HEK293T (cell line): ENCODE measurements around the gene KIFBP.

Experiments used
- CTCF ChIA-PET: fragments of 350-600 bp; formaldehyde crosslinking; extraction: SDS; loops from one replicate; lab custom pipeline; 2021; ENCODE audit warnings: antibody characterized with exemption, inconsistent platforms; lab: Yijun Ruan, JAX
- POLR2A ChIA-PET: fragments of 350-600 bp; formaldehyde crosslinking; extraction: SDS; loops from one replicate; lab custom pipeline; 2020; ENCODE audit warnings: antibody characterized with exemption, inconsistent platforms; lab: Yijun Ruan, JAX
- DNase-seq: peaks from one replicate; pipeline ENCODE4 v3.0.0; 2012; ENCODE audit warnings: mixed read lengths; ENCODE audit errors: extremely low spot score
- ARNT ChIP-seq: fragments of 450-650 bp; IDR thresholded peaks from 2 replicates; pipeline ENCODE4 v1.6.1; 2017; ENCODE audit warnings: mild to moderate bottlenecking
- BHLHE40 ChIP-seq: fragments of 450-650 bp; IDR thresholded peaks from 2 replicates; pipeline ENCODE4 v1.6.1; 2016; ENCODE audit warnings: mild to moderate bottlenecking, moderate library complexity, borderline replicate concordance
- CTBP1 ChIP-seq: fragments of 450-650 bp; IDR thresholded peaks from 2 replicates; pipeline ENCODE4 v1.6.1; 2016; ENCODE audit warnings: borderline replicate concordance
- ELF4 ChIP-seq: fragments of 450-650 bp; IDR thresholded peaks from 2 replicates; pipeline ENCODE4 v1.6.1; 2017; ENCODE audit warnings: antibody characterized with exemption
- FOXA1 ChIP-seq: fragments of 450-650 bp; IDR thresholded peaks from 2 replicates; pipeline ENCODE4 v1.6.1; 2016; ENCODE audit warnings: mild to moderate bottlenecking
- FOXK2 ChIP-seq: fragments of 450-650 bp; IDR thresholded peaks from 2 replicates; pipeline ENCODE4 v1.6.1; 2016; ENCODE audit warnings: mild to moderate bottlenecking
- FOXM1 ChIP-seq: fragments of 450-650 bp; IDR thresholded peaks from 2 replicates; pipeline ENCODE4 v1.6.1; 2017; ENCODE audit warnings: mild to moderate bottlenecking, borderline replicate concordance
- HDGF ChIP-seq: fragments of 450-650 bp; IDR thresholded peaks from 2 replicates; pipeline ENCODE4 v1.6.1; 2017; ENCODE audit warnings: antibody characterized with exemption, borderline replicate concordance
- L3MBTL2 ChIP-seq: fragments of 450-650 bp; conservative IDR thresholded peaks from 2 replicates; pipeline ENCODE4 v1.6.1; 2016; ENCODE audit warnings: mild to moderate bottlenecking
- LEF1 ChIP-seq: fragments of 450-650 bp; IDR thresholded peaks from 2 replicates; pipeline ENCODE4 v1.6.1; 2017; ENCODE audit warnings: mild to moderate bottlenecking, borderline replicate concordance
- NFRKB ChIP-seq: fragments of 450-650 bp; IDR thresholded peaks from 2 replicates; pipeline ENCODE4 v1.6.1; 2016; ENCODE audit warnings: mild to moderate bottlenecking, moderate library complexity
- PKNOX1 ChIP-seq: fragments of 450-650 bp; IDR thresholded peaks from 2 replicates; pipeline ENCODE4 v1.6.1; 2016
- SP1 ChIP-seq: fragments of 450-650 bp; IDR thresholded peaks from 2 replicates; pipeline ENCODE4 v1.6.1; 2017
- SUZ12 ChIP-seq: fragments of 450-650 bp; IDR thresholded peaks from 2 replicates; pipeline ENCODE4 v1.6.1; 2016; ENCODE audit warnings: mild to moderate bottlenecking
- TARDBP ChIP-seq: fragments of 450-650 bp; IDR thresholded peaks from 2 replicates; pipeline ENCODE4 v1.6.1; 2016
- ZNF384 ChIP-seq: fragments of 450-650 bp; IDR thresholded peaks from 2 replicates; pipeline ENCODE4 v1.6.1; 2016

KIFBP gene

DNA sequence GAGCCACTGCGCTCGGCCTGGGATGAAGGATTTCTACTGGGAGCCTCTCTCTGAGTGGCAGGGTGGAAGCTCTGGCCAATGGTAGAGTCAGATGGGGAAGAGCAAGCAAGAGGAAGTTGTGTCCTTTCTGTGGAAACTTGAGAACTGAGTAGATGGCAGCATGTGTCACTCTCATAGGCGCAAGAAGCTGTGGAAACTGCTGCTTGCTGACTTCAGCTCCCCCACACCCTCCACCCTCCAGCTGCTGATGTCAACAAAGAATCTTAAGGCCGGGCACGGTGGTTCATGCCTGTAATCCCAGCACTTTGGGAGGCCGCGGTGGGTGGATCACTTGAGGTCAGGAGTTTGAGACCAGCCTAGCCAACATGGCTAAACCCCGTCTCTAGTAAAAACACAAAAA, 59.5 kb downstream of the KIFBP start:
- TF ChIP-seq SP1 (no peak), CTBP1 (no peak), FOXM1 (no peak), PKNOX1 (no peak), SUZ12 (no peak), HDGF (no peak), FOXK2 (no peak), L3MBTL2 (no peak), ZNF384 (no peak), NFRKB (no peak), FOXA1 (no peak), ELF4 (no peak), BHLHE40 (no peak), TARDBP (no peak), LEF1 (no peak), ARNT (no peak)
- POLR2A ChIA-PET = no interaction called here
- no peak for DNase-seq
- CTCF ChIA-PET = interaction anchor here (0.5 kb wide), 1 partner anchor 67 kb away, joined by 3 read pairs; no protein-coding TSS in a partner anchor

GRCh38 chr10:69049566-69049961, 61.0 kb downstream of the KIFBP start:
- DNase-seq = no peak
- POLR2A ChIA-PET = interaction anchor here (1.0 to 1.1 kb wide), 2 partner anchors 12 to 13 kb away, joined by 3 read pairs; no protein-coding TSS in a partner anchor
- CTCF ChIA-PET = no interaction called here
- no peak for TF ChIP-seq PKNOX1

- POLR2A ChIA-PET = no interaction called here
- CTCF ChIA-PET = interaction anchor here (0.8 kb wide), 1 partner anchor 46 kb away, joined by 3 read pairs; no protein-coding TSS in a partner anchor
- TF ChIP-seq FOXA1 (no peak), FOXM1 (no peak)
- no peak for DNase-seq
These were observed 62.7 kb downstream of the KIFBP start for GRCh38 chr10:69051303-69051702.

DNA sequence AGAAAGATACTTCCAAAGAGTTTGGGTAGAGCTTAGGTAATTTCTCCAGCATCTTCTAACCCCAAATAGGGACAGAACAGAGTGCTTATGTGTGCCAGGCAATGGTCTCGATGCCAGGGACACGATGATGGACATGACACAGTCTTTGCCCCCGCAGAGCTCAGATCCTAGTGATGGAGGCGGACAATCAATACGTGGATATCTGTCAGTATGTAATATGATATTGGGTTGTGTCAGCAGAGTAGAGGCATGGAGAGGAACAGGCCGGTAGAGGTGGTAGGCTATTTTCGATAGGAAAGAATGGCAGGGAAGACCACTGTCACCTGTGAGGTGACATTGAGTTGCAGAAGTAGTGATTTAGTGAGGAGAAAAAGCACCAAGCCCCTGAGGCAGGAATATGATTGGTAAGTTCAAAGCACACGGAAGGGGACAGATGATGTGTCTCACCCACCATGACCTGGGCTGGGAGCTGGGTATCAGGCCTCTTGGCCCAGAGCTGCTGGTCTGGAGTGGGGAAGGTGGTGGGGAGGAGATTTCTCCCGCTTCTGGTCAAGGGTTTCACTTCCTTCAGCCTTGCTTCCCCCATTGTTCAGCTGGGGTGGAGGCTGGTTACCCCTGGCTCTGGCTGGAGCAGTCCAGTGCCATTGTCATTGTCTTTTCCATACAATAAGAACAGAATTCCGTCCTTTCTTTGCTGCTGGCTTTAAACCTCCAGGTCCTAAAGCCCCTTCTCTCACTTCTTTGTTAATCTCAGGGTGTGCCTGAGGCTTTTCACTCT, 63.3 kb downstream of the KIFBP start:
- ChIA-PET POLR2A (no interaction called here), CTCF (interaction anchor here (0.5 kb wide), 1 partner anchor 41 kb away, joined by 3 read pairs; no protein-coding TSS in a partner anchor)
- TF ChIP-seq LEF1 (no peak), FOXK2 (no peak), ELF4 (no peak), SP1 (no peak), NFRKB (no peak), SUZ12 (no peak), TARDBP (no peak), L3MBTL2 (no peak), FOXA1 (no peak)
- DNase-seq = no peak

DNA sequence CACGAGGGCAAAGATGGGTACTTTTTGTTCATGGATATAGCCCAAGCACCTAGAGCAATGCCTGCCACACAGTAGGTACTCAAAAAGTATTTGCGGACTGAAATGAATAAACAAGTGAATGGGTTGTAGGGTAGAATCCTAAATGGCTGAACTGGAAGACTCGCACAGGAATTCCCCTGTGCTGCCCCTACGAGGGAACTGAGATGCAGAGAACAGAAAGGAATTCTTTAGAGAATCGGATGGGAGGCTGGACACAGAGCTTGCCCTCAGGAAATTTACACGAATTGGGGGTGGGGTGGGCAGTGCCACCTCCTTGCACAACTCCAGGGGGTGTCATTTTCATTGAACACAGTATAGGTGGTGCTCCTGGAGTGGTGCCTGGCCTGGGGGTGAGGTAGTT, 64.1 kb downstream of the KIFBP start:
- DNase-seq = no peak
- CTCF ChIA-PET = no interaction called here
- no peak for TF ChIP-seq ARNT
- no peak for TF ChIP-seq LEF1
- no peak for TF ChIP-seq HDGF
- no peak for TF ChIP-seq PKNOX1
- no peak for TF ChIP-seq SUZ12
- no peak for TF ChIP-seq FOXA1
- TF ChIP-seq L3MBTL2 = no peak
- TF ChIP-seq CTBP1 = no peak
- TF ChIP-seq NFRKB = no peak
- no peak for TF ChIP-seq SP1
- no peak for TF ChIP-seq FOXM1
- TF ChIP-seq BHLHE40 = no peak
- TF ChIP-seq FOXK2 = no peak
- no peak for TF ChIP-seq ELF4
- TF ChIP-seq ZNF384 = no peak
- TF ChIP-seq TARDBP = no peak
- POLR2A ChIA-PET = no interaction called here

DNA sequence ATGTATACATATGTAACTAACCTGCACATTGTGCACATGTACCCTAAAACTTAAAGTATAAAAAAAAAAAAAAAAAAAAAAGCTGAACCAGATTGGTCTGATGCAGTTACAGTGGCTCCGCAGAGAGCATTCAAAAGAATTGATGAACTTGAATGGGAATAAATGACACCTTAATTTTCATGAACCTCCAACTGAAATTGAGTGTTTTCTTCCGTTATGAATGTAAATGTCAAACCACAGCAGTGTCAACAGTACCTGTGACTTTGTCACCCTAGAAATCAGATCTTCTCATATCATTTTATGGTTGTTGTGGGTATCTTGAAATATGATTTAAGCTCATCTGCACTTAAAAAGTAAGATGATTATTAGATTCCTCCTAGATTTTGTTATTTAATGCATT, 66.6 kb downstream of the KIFBP start:
- CTCF ChIA-PET = no interaction called here
- POLR2A ChIA-PET = no interaction called here

More for the DNA sequence above, 66.6 kb downstream of the KIFBP start:
- no peak for DNase-seq
- no peak for TF ChIP-seq FOXM1
- no peak for TF ChIP-seq ZNF384
- TF ChIP-seq PKNOX1 = no peak
- TF ChIP-seq ARNT = no peak
- TF ChIP-seq L3MBTL2 = no peak
- no peak for TF ChIP-seq FOXK2
- TF ChIP-seq FOXA1 = no peak
- TF ChIP-seq NFRKB = no peak
